Hepatocyte (in vitro differentiated cells): ENCODE measurements around the gene CDCP1. TPM values are rescaled to one million over a fixed set of nuclear protein-coding genes. Genes with fewer than 3 reads are reported as not detected.

Experiments used
- DNase-seq: peaks from one replicate; pipeline ENCODE4 v3.0.0-alpha.2; 2016; ENCODE audit warnings: low spot score
- H2AFZ ChIP-seq: fragments of 200-600 bp; sonication (generic); 2 replicates; pipeline ENCODE4 v1.6.0; 2016; ENCODE audit warnings: antibody characterized with exemption, mild to moderate bottlenecking
- H3K27ac ChIP-seq: fragments of 200-600 bp; sonication (generic); 2 replicates; pipeline ENCODE4 v1.5.1; 2016; ENCODE audit warnings: mild to moderate bottlenecking
- H3K27me3 ChIP-seq: fragments of 200-600 bp; sonication (generic); 2 replicates; pipeline ENCODE4 v1.6.1; 2016
- H3K36me3 ChIP-seq: fragments of 200-600 bp; sonication (generic); replicated peaks from 2 replicates; pipeline ENCODE4 v1.5.1; 2016; ENCODE audit warnings: low read depth; ENCODE audit not compliant: insufficient read depth
- H3K4me1 ChIP-seq: fragments of 200-600 bp; sonication (generic); 2 replicates; pipeline ENCODE4 v1.5.1; 2016; ENCODE audit warnings: mild to moderate bottlenecking, moderate library complexity; ENCODE audit not compliant: insufficient read depth
- H3K4me2 ChIP-seq: fragments of 200-600 bp; sonication (generic); 2 replicates; pipeline ENCODE4 v1.6.0; 2016
- H3K4me3 ChIP-seq: fragments of 200-600 bp; sonication (generic); 2 replicates; pipeline ENCODE4 v1.5.1; 2016; ENCODE audit warnings: mild to moderate bottlenecking
- H3K79me2 ChIP-seq: fragments of 200-600 bp; sonication (generic); 2 replicates; pipeline ENCODE4 v1.6.0; 2017; ENCODE audit warnings: mild to moderate bottlenecking
- H3K9me2 ChIP-seq: fragments of 200-600 bp; sonication (generic); replicated peaks from 2 replicates; pipeline ENCODE4 v1.6.0; 2017; ENCODE audit warnings: mild to moderate bottlenecking; ENCODE audit not compliant: insufficient read depth
- H3K9me3 ChIP-seq: fragments of 200-600 bp; sonication (generic); 2 replicates; pipeline ENCODE4 v1.5.1; 2016; ENCODE audit warnings: low read depth, mild to moderate bottlenecking
- H4K20me1 ChIP-seq: fragments of 200-600 bp; sonication (generic); 2 replicates; pipeline ENCODE4 v1.6.0; 2016; ENCODE audit warnings: mild to moderate bottlenecking; ENCODE audit not compliant: insufficient read depth, poor library complexity, severe bottlenecking
- CTCF ChIP-seq: fragments of 200-600 bp; sonication (generic); IDR thresholded peaks from 2 replicates; pipeline ENCODE4 v1.5.1; 2016; ENCODE audit warnings: antibody characterized with exemption, mild to moderate bottlenecking; ENCODE audit not compliant: poor library complexity
- EZH2 ChIP-seq: fragments of 200-600 bp; sonication (generic); IDR thresholded peaks from 2 replicates; pipeline ENCODE4 v1.6.1; 2016; ENCODE audit warnings: antibody characterized with exemption, mild to moderate bottlenecking, borderline replicate concordance
- EZH2phosphoT487 ChIP-seq: fragments of 200-600 bp; sonication (generic); IDR thresholded peaks from one replicate; pipeline ENCODE4 v1.6.1; 2018; ENCODE audit warnings: antibody characterized with exemption, mild to moderate bottlenecking, low read depth, moderate library complexity; ENCODE audit not compliant: unreplicated experiment, severe bottlenecking
- WGBS: methylation state at CpG from one replicate; pipeline ENCODE4 v1.1.6; 2016; ENCODE audit warnings: low lambda C conversion rate; ENCODE audit errors: missing lambda C conversion rate; 5-methylcytosine and 5-hydroxymethylcytosine counted together
- polyA plus RNA-seq: library from polyadenylated mRNA; unstranded; fragments of >200 nt; fragmentation: Nextera tagmentation; extraction: Ambion mirVana; gene quantifications from 2 replicates; pipeline ENCODE4 v1.2.1, GENCODE V29; 2016
- total RNA-seq: library from RNA; depleted of rRNA; stranded (reverse); fragments of >200 nt; gene quantifications from 2 replicates; pipeline ENCODE4 v1.2.3, GENCODE V29; 2014

Gene CDCP1
- total and polyA plus RNA-seq, 2 experiments from 2014 or later: 4.8 to 7.0 TPM

DNA sequence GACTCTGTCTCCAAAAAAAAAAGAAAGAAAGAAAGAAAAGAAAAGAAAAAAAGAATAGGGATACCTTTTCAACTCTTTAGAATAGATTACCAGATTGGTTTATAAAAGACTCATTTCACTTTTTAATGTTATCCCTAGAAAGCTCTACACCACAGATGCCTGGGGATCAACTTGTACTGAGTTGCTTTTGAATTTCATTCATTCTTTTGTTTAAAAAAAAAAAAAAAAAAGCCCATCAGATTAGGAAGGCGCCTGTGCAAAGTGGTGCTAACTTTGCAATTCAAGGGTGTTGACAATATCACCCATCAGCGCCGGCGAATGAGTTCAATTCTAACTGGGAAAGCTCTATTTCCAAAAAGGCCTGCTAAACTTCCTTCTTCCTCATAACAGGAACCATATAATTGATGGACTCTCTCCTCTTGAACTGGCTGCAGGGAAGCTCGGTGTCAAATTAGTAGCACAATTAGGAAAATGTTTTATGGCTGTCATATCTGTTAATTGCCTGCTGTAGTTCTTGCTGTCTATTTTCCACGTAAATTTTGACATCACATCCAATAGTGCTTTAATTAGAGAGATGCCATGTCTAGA lies 48.8 kb downstream of the CDCP1 start:
- Histone ChIP-seq H3K9me2 (no peaks in the 10 kb centered on the region), H3K4me3 (no peak overlapping the region), H3K79me2 (no peaks in the 10 kb centered on the region), H3K27ac (no peak overlapping the region), H3K4me1 (peaks cover 13% of the 10 kb centered on the region), H2AFZ (no peak overlapping the region), H3K27me3 (no peaks in the 10 kb centered on the region), H3K9me3 (no peaks in the 10 kb centered on the region), H3K4me2 (no peak overlapping the region), H4K20me1 (no peaks in the 10 kb centered on the region), H3K36me3 (no peaks in the 10 kb centered on the region)
- no peak for DNase-seq
- WGBS: 69% methylated on average over 6 of the region's 6 CpGs
- TF ChIP-seq CTCF (no peak), EZH2 (no peak)

GRCh38 chr3:45095916-45096526 lies 50.2 kb downstream of the CDCP1 start:
- H3K9me2 ChIP-seq: no peaks in the 10 kb centered on the region
- H3K79me2 ChIP-seq: no peaks in the 10 kb centered on the region
- DNase-seq: no peak
- H3K36me3 ChIP-seq: no peaks in the 10 kb centered on the region
- 86% methylated on average over 7 of the region's 7 CpGs for WGBS
- H3K4me1 ChIP-seq: peaks cover 23% of the 10 kb centered on the region
- no peaks in the 10 kb centered on the region for H4K20me1 ChIP-seq
- H3K4me3 ChIP-seq: no peak overlapping the region
- H2AFZ ChIP-seq: no peak overlapping the region
- H3K27me3 ChIP-seq: no peaks in the 10 kb centered on the region
- no peak overlapping the region for H3K4me2 ChIP-seq
- no peaks in the 10 kb centered on the region for H3K9me3 ChIP-seq
- TF ChIP-seq CTCF (no peak), EZH2 (no peak), EZH2phosphoT487 (no peak)
- H3K27ac ChIP-seq: peak overlapping the region; percentile 30

DNA sequence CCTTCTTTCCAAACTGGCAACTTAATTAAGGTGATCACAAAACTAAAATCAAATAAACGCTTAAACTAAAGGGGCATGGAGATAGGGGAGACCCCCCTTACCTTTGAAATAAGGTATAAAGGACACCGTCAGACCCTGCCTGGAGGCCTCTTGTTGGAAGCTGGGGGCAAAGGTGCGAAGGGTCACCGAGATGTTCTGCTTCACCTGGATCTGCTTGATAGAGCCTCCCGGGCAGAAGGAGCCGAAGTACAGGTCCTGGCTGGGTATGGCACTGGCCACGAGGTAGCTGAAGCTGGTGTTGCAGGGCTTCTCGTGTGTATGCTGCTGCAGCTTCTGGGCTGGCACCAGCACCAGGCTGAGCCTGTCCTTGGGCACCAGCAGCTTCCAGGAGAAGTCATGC lies 53.0 kb downstream of the CDCP1 start:
- WGBS: 79% methylated on average over 8 of the region's 8 CpGs
- DNase-seq: no peak
- H3K4me2 ChIP-seq: peak overlapping the region; percentile 49
- peak overlapping the region; percentile 93 for H3K27ac ChIP-seq
- H3K4me1 ChIP-seq: peaks cover 29% of the 10 kb centered on the region
- H3K79me2 ChIP-seq: no peaks in the 10 kb centered on the region
- H3K4me3 ChIP-seq: no peak overlapping the region
- H3K9me2 ChIP-seq: no peaks in the 10 kb centered on the region
- H2AFZ ChIP-seq: peak overlapping the region; percentile 12
- no peaks in the 10 kb centered on the region for H3K36me3 ChIP-seq
- no peaks in the 10 kb centered on the region for H3K27me3 ChIP-seq
- H4K20me1 ChIP-seq: no peaks in the 10 kb centered on the region
- no peak for TF ChIP-seq CTCF
- no peak for TF ChIP-seq EZH2
- TF ChIP-seq EZH2phosphoT487: no peak
- no peaks in the 10 kb centered on the region for H3K9me3 ChIP-seq
